Heart right ventricle (tissue), 16 donors: ENCODE data around the gene HMBS. TPM values are rescaled to one million over a fixed set of nuclear protein-coding genes. Genes with fewer than 3 reads are reported as not detected.
A peak's percentile ranks its signal among the peaks of the same experiment; 100 is the strongest.

Source experiments
- ATAC-seq, 8 donors: fragments of 200-7000 bp; cut with Tn5 transposase; one replicate each; pipeline ENCODE4 v1.9.1; 2020; ENCODE audit warnings: mild to moderate bottlenecking in 8 of 8, moderate library complexity in 8 of 8, moderate number of reproducible peaks in 1 of 8
- DNase-seq, 2 donors: peaks; one replicate each; pipeline ENCODE4 v3.0.0-alpha.2; 2020
- H3K27ac ChIP-seq, 10 donors: fragments of 200-600 bp; sonication (generic) in 2 of 10; one replicate each; pipeline versions ENCODE4 v1.5.0 to v1.8.0; 2020 to 2022; ENCODE audit warnings: mild to moderate bottlenecking in 3 of 10
- H3K27me3 ChIP-seq, 7 donors: fragments of 200-600 bp; one replicate each; pipeline ENCODE4 v1.8.0; 2021 to 2022; ENCODE audit warnings: mild to moderate bottlenecking in 2 of 7
- H3K36me3 ChIP-seq, 9 donors: fragments of 200-600 bp; sonication (generic) in 1 of 9; one replicate each; pipeline versions ENCODE4 v1.5.0 to v1.8.0; 2020 to 2022; ENCODE audit warnings: mild to moderate bottlenecking in 2 of 9
- H3K4me1 ChIP-seq, 9 donors: fragments of 200-600 bp; sonication (generic) in 1 of 9; one replicate each; pipeline versions ENCODE4 v1.5.0 to v1.8.0; 2020 to 2022; ENCODE audit warnings: mild to moderate bottlenecking in 4 of 9
- H3K4me3 ChIP-seq, 10 donors: fragments of 200-600 bp; sonication (generic) in 2 of 10; one replicate each; pipeline versions ENCODE4 v1.5.0 to v1.8.0; 2020 to 2022; ENCODE audit warnings: mild to moderate bottlenecking in 7 of 10, moderate library complexity in 2 of 10
- H3K9me3 ChIP-seq, 11 donors: fragments of 200-600 bp in 10 of 11; sonication (generic) in 2 of 11; one replicate each; pipeline versions ENCODE4 v1.5.0 to v1.8.0; 2013 to 2022; ENCODE audit warnings: mild to moderate bottlenecking in 2 of 11, control low read depth in 1 of 11, moderate library complexity in 1 of 11
- CTCF ChIP-seq, 9 donors: fragments of 200-600 bp; sonication (generic) in 2 of 9; IDR thresholded peaks; one replicate each; pipeline versions ENCODE4 v1.5.0 to v1.8.0; 2021 to 2022; ENCODE audit warnings: antibody characterized with exemption in 9 of 9, mild to moderate bottlenecking in 5 of 9, moderate library complexity in 1 of 9
- WGBS, 2 donors: extraction: QIAGEN DNeasy Blood & Tissue Kit; methylation state at CpG; one replicate each; pipeline ENCODE4 v1.1.7; 2013; ENCODE audit warnings: inconsistent platforms in 1 of 2; 5-methylcytosine and 5-hydroxymethylcytosine counted together
- intact Hi-C, 10 donors: fragments of 100-400 bp; cut with DNase I; formaldehyde crosslinking; loops; one replicate each; pipeline versions ENCODE4 v1.11.1 to v1.14.2; 2022
- polyA plus RNA-seq, 2 donors: library from polyadenylated mRNA; stranded (reverse); fragments of 200-250 nt; gene quantifications; one replicate each; pipeline ENCODE4 v1.2.3, GENCODE V29; 2013
- total RNA-seq, 10 donors: library from RNA; stranded (reverse); fragmentation: NEBNext Ultra II Directional in 3 of 10; extraction: Animal tissue kit (Norgen Biotek cat#: 25700) in 3 of 10; gene quantifications; one replicate each; pipeline versions ENCODE4 v1.2.1 to v1.2.4, GENCODE V29; 2021 to 2023
- donor health status: Arrhythmogenic right ventricular cardiomyopathy.
- donor health status: ischemic (EF 13 %, LVEDD 7.1; RV severe dilation, severe dysfunction).
- donor health status: healthy with polysubstance abuse.
- donor health status: DM: no; HTN: yes; CAD: no.
- donor health status: DM: no; HTN: no; CAD: no.
- donor health status: ischemic (EF 25% LVEDD 6.9; RV normal size, moderate dysfunction).
- donor health status: ischemic (EF 25% LVEDD 5.7; RV mildly dilated, moderate dysfunction).
- donor health status: healthy.
- donor health status: DM: yes; HTN: yes; CAD: no.
- donor health status: Ischemic cardiomyopathy.
- donor health status: ischemic (EF 35%, LVEDD 5.7; RV mildly dilated, moderate dysfunction).
- donor health status: nonischemic (EF 11% LVEDD 7.7; RV severe dilation, severe dysfunction).
- donor health status: DM: yes; HTN: yes; CAD: no.
- donor health status: PGD.
- donor health status: ischemic (EF 29% LVEDD 5.4; RV normal size, mild dysfunction).
- donor health status: nonischemic (EF 23%, LVEDD 6.1; RV moderate dilation, normal function).

Gene HMBS
- total and polyA plus RNA-seq, 12 donors: 14.3 to 39.7 (median 18.9) TPM

DNA sequence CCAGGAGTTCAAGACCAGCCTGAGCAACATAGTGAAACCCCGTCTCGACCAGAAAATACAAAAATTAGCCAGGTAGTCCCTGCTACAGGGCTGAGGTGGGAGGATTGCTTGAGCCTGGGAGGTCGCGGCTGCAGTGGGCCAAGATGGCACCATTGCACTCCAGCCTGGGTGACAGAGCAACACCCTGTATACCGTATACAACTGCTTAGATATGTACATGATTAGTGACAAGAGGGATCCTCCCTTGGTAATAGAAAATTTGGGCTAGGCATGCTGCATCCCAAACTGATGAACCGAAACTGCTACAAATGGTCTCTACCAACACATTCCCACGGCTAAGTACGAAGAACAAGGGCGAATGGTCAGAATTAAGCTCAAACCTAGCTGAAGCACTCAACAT lies 41.8 kb upstream of the HMBS start:
- WGBS, 2 donors: 88 to 95% methylated on average over 9 of the region's 9 CpGs
- no peaks in the 10 kb centered on the region for H3K9me3 ChIP-seq
- no peak overlapping the region for H3K4me3 ChIP-seq
- TF ChIP-seq CTCF (IDR thresholded peaks at IDR 0.05): no peak
- intact Hi-C loops: no loop called here
- no peak for ATAC-seq
- H3K36me3 ChIP-seq: peaks cover 0 to 38% (median 32%) of the 10 kb centered on the region in 9 donors
- H3K27me3 ChIP-seq: no peaks in the 10 kb centered on the region
- no peak for DNase-seq
- no peak overlapping the region for H3K27ac ChIP-seq
- H3K4me1 ChIP-seq: no peaks in the 10 kb centered on the region

GRCh38 chr11:119044708-119045107 lies 40.0 kb upstream of the HMBS start:
- TF ChIP-seq CTCF (IDR thresholded peaks at IDR 0.05): peak in 1 of 9 donors; percentile 9
- DNase-seq (no peak), ATAC-seq (peak in 2 of 8 donors; percentile 8 to 23)
- no peaks in the 10 kb centered on the region for H3K27me3 ChIP-seq
- H3K36me3 ChIP-seq: peaks cover 3 to 56% (median 50%) of the 10 kb centered on the region in 9 donors
- intact Hi-C loops: no loop called here
- no peak overlapping the region for H3K4me3 ChIP-seq
- no peaks in the 10 kb centered on the region for H3K4me1 ChIP-seq
- no peaks in the 10 kb centered on the region for H3K9me3 ChIP-seq
- H3K27ac ChIP-seq: no peak overlapping the region
- WGBS, 2 donors: 75 to 79% methylated on average over 6 of the region's 6 CpGs

DNA sequence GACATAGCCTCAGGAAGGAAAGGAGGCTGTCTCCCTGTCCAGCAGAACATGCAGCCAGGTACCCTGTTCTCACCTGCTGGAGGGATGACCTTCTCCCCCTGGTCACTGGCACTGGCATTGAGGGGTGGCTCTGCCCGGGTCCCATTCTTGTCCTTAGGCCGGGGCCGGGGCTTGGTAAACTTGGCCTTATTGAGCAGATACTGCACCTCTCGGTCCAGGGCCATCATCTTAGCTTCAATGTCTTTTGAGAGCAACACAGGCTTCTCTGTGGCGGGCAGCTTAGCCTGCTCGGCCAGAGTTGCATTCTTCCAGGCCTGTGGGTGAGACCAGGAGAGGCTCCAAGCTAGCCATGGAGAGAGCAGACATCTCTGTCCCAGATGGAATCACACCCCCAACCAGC lies 38.2 kb upstream of the HMBS start:
- Histone ChIP-seq H3K4me1 (no peaks in the 10 kb centered on the region), H3K9me3 (no peaks in the 10 kb centered on the region), H3K36me3 (peaks cover 7 to 74% (median 65%) of the 10 kb centered on the region in 9 donors), H3K27ac (no peak overlapping the region), H3K27me3 (no peaks in the 10 kb centered on the region), H3K4me3 (no peak overlapping the region)
- WGBS, 2 donors: 97% methylated on average over 6 of the region's 6 CpGs
- no peak for TF ChIP-seq CTCF (IDR thresholded peaks at IDR 0.05)
- intact Hi-C loops: no loop called here
- ATAC-seq: no peak
- DNase-seq: no peak

DNA sequence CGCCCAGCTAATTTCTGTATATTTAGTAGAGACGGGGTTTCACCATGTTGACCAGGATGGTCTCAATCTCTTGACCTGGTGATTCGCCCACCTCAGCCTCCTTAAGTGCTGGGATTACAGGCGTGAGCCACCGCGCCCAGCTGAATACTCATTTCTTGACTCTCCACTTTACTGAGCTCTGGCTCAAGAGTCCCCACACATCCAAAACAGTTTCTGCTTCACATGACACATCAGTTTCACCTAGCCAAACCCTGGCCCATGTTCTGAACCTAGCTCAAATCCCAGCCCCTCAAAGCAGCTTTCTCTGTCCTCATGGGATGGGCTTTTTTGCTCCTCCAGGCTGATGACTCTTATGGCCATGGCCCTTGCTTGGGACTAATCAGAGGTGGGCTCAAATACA lies 37.5 kb upstream of the HMBS start:
- ATAC-seq: no peak
- Histone ChIP-seq H3K9me3 (no peaks in the 10 kb centered on the region), H3K27ac (no peak overlapping the region), H3K4me3 (no peak overlapping the region), H3K36me3 (peaks cover 7 to 81% (median 72%) of the 10 kb centered on the region in 9 donors), H3K27me3 (no peaks in the 10 kb centered on the region), H3K4me1 (no peaks in the 10 kb centered on the region)
- DNase-seq: no peak
- TF ChIP-seq CTCF (IDR thresholded peaks at IDR 0.05): no peak
- 97% methylated on average over 6 of the region's 6 CpGs for WGBS, 2 donors
- intact Hi-C loops: no loop called here
